GM12874 (cell line): Measurements from ENCODE around the gene ADGRL3.

Source experiments
- CTCF ChIP-seq: IDR thresholded peaks from 2 replicates; pipeline ENCODE4 v1.5.1; 2011; ENCODE audit warnings: low read depth, mild to moderate bottlenecking, control low read depth, low read length, moderate library complexity; ENCODE audit not compliant: insufficient read depth

The ADGRL3 gene

GRCh38 chr4:61342061-61342460, 141.9 kb downstream of the ADGRL3 start:
- no peak for TF ChIP-seq CTCF

- no peak for TF ChIP-seq CTCF
These were observed 150.8 kb downstream of the ADGRL3 start for GRCh38 chr4:61350932-61351331.

GRCh38 chr4:61356696-61357095, 156.6 kb downstream of the ADGRL3 start:
- no peak for TF ChIP-seq CTCF

GRCh38 chr4:61359301-61359700, 159.2 kb downstream of the ADGRL3 start:
- TF ChIP-seq CTCF, result no peak

- TF ChIP-seq CTCF, result no peak
These were observed 173.8 kb downstream of the ADGRL3 start for GRCh38 chr4:61373901-61374440.

- TF ChIP-seq CTCF, result no peak
These were observed 174.3 kb downstream of the ADGRL3 start for GRCh38 chr4:61374447-61374891.

- TF ChIP-seq CTCF, result no peak
These were observed 175.2 kb downstream of the ADGRL3 start for GRCh38 chr4:61375301-61375700.
